Fibroblast of the aortic adventitia (primary cell): ENCODE measurements around the gene SUSD6. TPM values are rescaled to one million over a fixed set of nuclear protein-coding genes. Genes with fewer than 3 reads are reported as not detected.

ENCODE experiments used
- total RNA-seq: library from RNA; depleted of rRNA; stranded (reverse); fragments of >200 nt; gene quantifications from 2 replicates; pipeline ENCODE4 v1.2.3, GENCODE V29; 2012; ENCODE audit warnings: low replicate concordance

The SUSD6 gene
- total RNA-seq, 1 donor = 8.0 TPM

Other genes with a start within 250 kb of the SUSD6 start
- 51.0 and 110 TPM in 2 replicates for gene ERH, start 213.3 kb upstream of the SUSD6 start, total RNA-seq
- 64.6 and 118 TPM in 2 replicates for gene SLC39A9, start 212.9 kb upstream of the SUSD6 start, total RNA-seq
- gene PLEKHD1, start 126.9 kb upstream of the SUSD6 start, total RNA-seq = 0.09 TPM in 1 of 2 replicates, not detected in the other
- not detected in 2 replicates for gene CCDC177, start 36.7 kb upstream of the SUSD6 start, total RNA-seq
- 101 and 618 TPM in 2 replicates for gene SRSF5, start 155.5 kb downstream of the SUSD6 start, total RNA-seq
- gene SLC10A1, start 185.6 kb downstream of the SUSD6 start, total RNA-seq = not detected in 2 replicates